GM12872 (cell line): Measurements from ENCODE around the gene SERTAD2.

Source experiments
- CTCF ChIP-seq: IDR thresholded peaks from 3 replicates; pipeline ENCODE4 v1.5.1; 2011; ENCODE audit warnings: low read depth, mild to moderate bottlenecking, low read length, moderate library complexity; ENCODE audit not compliant: insufficient read depth

Gene SERTAD2

DNA sequence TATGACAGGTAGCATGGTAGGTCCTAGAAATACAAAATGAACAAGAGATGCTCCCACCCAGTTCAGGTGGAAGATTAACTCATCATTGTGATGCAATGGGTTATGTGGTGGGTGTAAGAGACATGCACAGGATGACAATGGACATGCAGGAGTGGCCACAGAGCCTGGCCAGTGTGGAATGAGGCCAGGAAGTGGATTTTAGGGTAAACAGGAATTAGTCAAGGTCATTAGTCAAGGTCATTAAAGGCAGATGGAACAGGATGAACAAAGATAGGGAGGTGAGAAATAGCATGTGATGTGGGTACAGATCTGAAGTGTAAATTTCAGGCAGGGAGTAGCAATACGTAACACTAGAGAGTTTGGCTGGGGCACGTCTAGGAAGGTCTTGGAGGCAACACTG lies 15.6 kb upstream of the SERTAD2 start:
- no peak for TF ChIP-seq CTCF

DNA sequence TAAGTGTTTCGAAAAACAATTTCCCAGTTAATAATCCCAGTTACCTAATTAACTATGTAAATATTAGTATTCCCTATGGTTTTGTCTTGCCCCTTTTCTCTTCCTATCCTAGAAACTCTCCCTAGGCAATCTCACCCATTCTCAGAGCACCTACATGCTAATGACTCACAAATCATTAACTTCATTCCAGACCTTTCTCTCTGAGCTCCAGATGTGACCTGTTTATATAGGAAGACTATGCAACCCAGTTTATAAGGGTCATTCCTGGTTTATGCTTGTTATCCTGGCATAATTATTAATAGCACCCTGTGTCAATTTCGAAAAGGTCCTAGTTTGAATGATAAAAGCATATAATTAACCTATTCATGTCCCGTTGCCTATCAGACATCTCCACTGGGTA lies 14.8 kb upstream of the SERTAD2 start:
- TF ChIP-seq CTCF = no peak

DNA sequence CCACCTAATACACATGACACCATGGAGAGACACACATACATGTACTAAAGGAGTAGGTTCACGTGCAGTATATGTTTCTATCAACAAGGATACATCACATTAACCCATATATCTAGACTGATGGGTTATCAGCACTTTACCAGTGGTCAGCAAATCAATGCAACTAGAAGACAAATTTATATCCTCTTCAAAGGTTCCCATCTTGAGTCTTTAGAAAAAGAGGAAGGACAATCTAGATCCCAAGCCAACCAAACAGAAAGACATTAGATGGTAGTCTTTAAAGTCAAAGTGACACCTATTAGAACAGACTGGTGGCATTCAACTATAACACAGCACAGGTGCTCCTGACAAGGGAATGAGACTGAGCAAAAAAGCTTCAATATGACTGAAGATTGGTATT lies 13.8 kb upstream of the SERTAD2 start:
- TF ChIP-seq CTCF = no peak

GRCh38 chr2:64666810-64667438 lies 13.2 kb upstream of the SERTAD2 start:
- no peak for TF ChIP-seq CTCF

- TF ChIP-seq CTCF = no peak
Measured at GRCh38 chr2:64665709-64666108, 12.0 kb upstream of the SERTAD2 start.

GRCh38 chr2:64663402-64663801 lies 9.7 kb upstream of the SERTAD2 start:
- TF ChIP-seq CTCF = no peak

DNA sequence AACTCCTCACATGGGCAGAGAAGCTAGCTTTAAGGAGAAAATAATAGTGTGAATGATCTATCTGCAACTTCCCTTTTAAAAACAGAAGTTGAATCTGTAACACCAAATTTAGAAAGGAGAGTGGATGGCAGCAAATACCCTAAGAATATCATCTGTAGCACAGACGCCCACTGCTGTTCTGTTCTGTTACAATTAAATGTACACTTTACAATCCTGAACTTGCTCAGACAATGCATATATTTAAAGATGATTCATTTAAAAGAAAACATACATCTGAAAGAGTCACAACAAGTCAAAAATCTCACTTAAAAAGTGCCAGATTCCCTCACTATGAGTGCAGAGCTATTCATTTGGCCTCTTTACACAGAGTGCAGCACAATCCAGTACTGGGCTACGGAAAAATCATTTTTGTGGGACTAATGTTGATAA lies 8.0 kb upstream of the SERTAD2 start:
- no peak for TF ChIP-seq CTCF
